ENCODE results near the gene ABCC4.

GRCh38 chr13:95074820-95075219 lies 226.4 kb downstream of the ABCC4 start:
- no peak for TF ChIP-seq CTCF (IDR thresholded peaks at IDR 0.05; ENCODE audit: low read depth, low read length, poor library complexity, severe bottlenecking)
- no peak for TF ChIP-seq EZH2phosphoT487 (IDR thresholded peaks at IDR 0.05; ENCODE audit: borderline replicate concordance, low read length)
